A673 (cell line): ENCODE measurements around the gene MTARC1. TPM values are rescaled to one million over a fixed set of nuclear protein-coding genes. Genes with fewer than 3 reads are reported as not detected.

Experiments
- BruUV-seq: library from RNA; stranded (reverse); fragments of 400-500 nt; replicated peaks from 2 replicates; lab custom pipeline; 2021; lab: Mats Ljungman, UMichigan
- CTCF ChIA-PET: fragments of 300-600 bp; sonication (Branson Sonifier 250); formaldehyde crosslinking; loops from one replicate; lab custom pipeline; 2022; ENCODE audit warnings: antibody characterized with exemption; lab: Charles Lee
- POLR2A ChIA-PET: fragments of 300-600 bp; sonication (Branson Sonifier 250); formaldehyde crosslinking; loops from one replicate; lab custom pipeline; 2022; ENCODE audit warnings: antibody characterized with exemption; ENCODE audit not compliant: low non-redundant PET; lab: Charles Lee
- DNase-seq: peaks from one replicate; pipeline ENCODE4 v3.0.0-alpha.2; 2015; ENCODE audit warnings: low spot score
- H3K27ac ChIP-seq: fragments of 200-600 bp; sonication (generic); 2 replicates; pipeline ENCODE4 v1.5.1; 2016; ENCODE audit warnings: mixed run types, low read depth, mild to moderate bottlenecking, mixed read lengths, antibody characterized with exemption, low read length; ENCODE audit not compliant: poor library complexity, severe bottlenecking
- H3K27me3 ChIP-seq: fragments of 200-600 bp; sonication (generic); replicated peaks from 2 replicates; pipeline ENCODE4 v1.6.1; 2017; ENCODE audit warnings: mixed run types, low read depth, mild to moderate bottlenecking, mixed read lengths, antibody characterized with exemption, low read length; ENCODE audit not compliant: insufficient read depth, poor library complexity
- H3K36me3 ChIP-seq: fragments of 200-600 bp; sonication (generic); 2 replicates; pipeline ENCODE4 v1.6.1; 2016; ENCODE audit warnings: mixed run types, mild to moderate bottlenecking, mixed read lengths, antibody characterized with exemption, low read length; ENCODE audit not compliant: insufficient read depth, poor library complexity, severe bottlenecking
- H3K4me1 ChIP-seq: fragments of 200-600 bp; sonication (generic); 2 replicates; pipeline ENCODE4 v1.6.1; 2017; ENCODE audit warnings: mixed run types, mild to moderate bottlenecking, mixed read lengths, antibody characterized with exemption, low read length; ENCODE audit not compliant: insufficient read depth, poor library complexity, severe bottlenecking
- H3K4me3 ChIP-seq: fragments of 200-600 bp; sonication (generic); 2 replicates; pipeline ENCODE4 v1.5.1; 2016; ENCODE audit warnings: low read depth, mixed run types, mild to moderate bottlenecking, mixed read lengths, low read length; ENCODE audit not compliant: poor library complexity, severe bottlenecking
- H3K9me3 ChIP-seq: fragments of 200-600 bp; sonication (generic); 2 replicates; pipeline ENCODE4 v1.6.1; 2016; ENCODE audit warnings: mixed run types, low read depth, mild to moderate bottlenecking, mixed read lengths, antibody characterized with exemption, low read length; ENCODE audit not compliant: poor library complexity, severe bottlenecking
- CTCF ChIP-seq: fragments of 300-800, 200-600 bp; sonication (generic); conservative IDR thresholded peaks from 2 replicates; pipeline ENCODE4 v1.5.1; 2017; ENCODE audit warnings: low read depth, mild to moderate bottlenecking, antibody characterized with exemption, low read length, moderate library complexity, mixed read lengths
- EZH2 ChIP-seq: fragments of 200-600 bp; sonication (generic); IDR thresholded peaks from 2 replicates; pipeline ENCODE4 v1.6.1; 2017; ENCODE audit warnings: borderline replicate concordance, low read depth, mild to moderate bottlenecking, mixed read lengths, antibody characterized with exemption, low read length; ENCODE audit not compliant: poor library complexity, severe bottlenecking
- intact Hi-C: fragments of 100-400 bp; cut with micrococcal nuclease; formaldehyde crosslinking; loops from one replicate; pipeline ENCODE4 v1.10.0; 2022; ENCODE audit not compliant: unreplicated experiment
- total RNA-seq: library from RNA; stranded (reverse); gene quantifications from 2 replicates; pipeline ENCODE4 v1.2.3, GENCODE V29; 2021

Gene MTARC1
- total RNA-seq, 1 experiment from 2014 or later = 0.43 TPM

GRCh38 chr1:220772846-220773245 lies 13.9 kb upstream of the MTARC1 start:
- ChIA-PET CTCF (interaction anchor here (0.5 to 0.7 kb wide), 2 partner anchors 35 to 1030 kb away, joined by 3 to 6 read pairs; no protein-coding TSS in a partner anchor), POLR2A (no interaction called here)
- Histone ChIP-seq H3K27ac (no peak overlapping the region), H3K4me1 (no peaks in the 10 kb centered on the region), H3K36me3 (no peaks in the 10 kb centered on the region), H3K27me3 (no peaks in the 10 kb centered on the region), H3K9me3 (no peaks in the 10 kb centered on the region), H3K4me3 (no peak overlapping the region)
- no peak for DNase-seq
- BruUV-seq = no TSS peak
- intact Hi-C loops = loop anchor here (10.0 kb wide), 1 partner anchor 658 kb away; no protein-coding TSS in a partner anchor
- no peak for TF ChIP-seq EZH2

- BruUV-seq = no TSS peak
- H3K4me1 ChIP-seq = no peaks in the 10 kb centered on the region
- no peaks in the 10 kb centered on the region for H3K27me3 ChIP-seq
- POLR2A ChIA-PET = no interaction called here
- H3K27ac ChIP-seq = no peak overlapping the region
- no peak overlapping the region for H3K4me3 ChIP-seq
- no peaks in the 10 kb centered on the region for H3K9me3 ChIP-seq
- H3K36me3 ChIP-seq = no peaks in the 10 kb centered on the region
- TF ChIP-seq EZH2 (no peak), CTCF (peak; percentile 91)
- CTCF ChIA-PET = interaction anchor here (0.6 to 1.0 kb wide), 3 partner anchors 28 to 556 kb away, joined by 3 to 4 read pairs (median 3); no protein-coding TSS in a partner anchor
- intact Hi-C loops = loop anchor here (5.0 to 10.0 kb wide), 5 partner anchors 558 to 938 kb away; no protein-coding TSS in a partner anchor
- peak; percentile 41 for DNase-seq
Observed at GRCh38 chr1:220775240-220775853, 11.4 kb upstream of the MTARC1 start.

- no peak for DNase-seq
- BruUV-seq = no TSS peak
- no peak for TF ChIP-seq CTCF
- no peak for TF ChIP-seq EZH2
- H3K4me1 ChIP-seq = no peaks in the 10 kb centered on the region
- CTCF ChIA-PET = interaction anchor here (1.0 kb wide), 2 partner anchors 496 to 586 kb away, joined by 4 to 5 read pairs; no protein-coding TSS in a partner anchor
- no peaks in the 10 kb centered on the region for H3K36me3 ChIP-seq
- H3K9me3 ChIP-seq = no peaks in the 10 kb centered on the region
- no peak overlapping the region for H3K27ac ChIP-seq
- intact Hi-C loops = loop anchor here (1.0 to 10.0 kb wide), 7 partner anchors 95 to 939 kb away; no protein-coding TSS in a partner anchor
- H3K4me3 ChIP-seq = no peak overlapping the region
- H3K27me3 ChIP-seq = no peaks in the 10 kb centered on the region
- POLR2A ChIA-PET = no interaction called here
Observed at GRCh38 chr1:220776254-220776653, 10.5 kb upstream of the MTARC1 start.
